Activated B cell treated with CpG ODN at 0.5 μM for 24 hours (primary cell): Measurements from ENCODE around the gene TENT4A. TPM values are rescaled to one million over a fixed set of nuclear protein-coding genes. Genes with fewer than 3 reads are reported as not detected.

Source experiments
- ATAC-seq: fragments of 200-7000 bp; cut with Tn5 transposase; one replicate; pipeline ENCODE4 v1.10.0; 2021; ENCODE audit warnings: low read depth, mild to moderate bottlenecking, moderate library complexity
- CTCF ChIA-PET: fragments of 350-600 bp; sonication (Branson Sonifier 250); formaldehyde crosslinking; loops from one replicate; lab custom pipeline; 2021; ENCODE audit warnings: antibody characterized with exemption; lab: Charles Lee
- POLR2A ChIA-PET: fragments of 350-600 bp; sonication (Branson Sonifier 250); formaldehyde crosslinking; loops from one replicate; lab custom pipeline; 2021; ENCODE audit warnings: antibody characterized with exemption; lab: Charles Lee
- DNase-seq: peaks from one replicate; pipeline ENCODE4 v3.0.0; 2022
- H3K27ac Mint-ChIP-seq: one replicate; pipeline ENCODE4 v1.8.0; 2020; ENCODE audit warnings: mixed read lengths
- H3K27me3 Mint-ChIP-seq: one replicate; pipeline ENCODE4 v1.8.0; 2021; ENCODE audit warnings: mixed read lengths
- H3K36me3 Mint-ChIP-seq: one replicate; pipeline ENCODE4 v1.8.0; 2021; ENCODE audit warnings: low read depth, mixed read lengths
- H3K4me1 Mint-ChIP-seq: one replicate; pipeline ENCODE4 v1.8.0; 2021; ENCODE audit warnings: mixed read lengths
- H3K4me3 Mint-ChIP-seq: one replicate; pipeline ENCODE4 v1.8.0; 2020; ENCODE audit warnings: mild to moderate bottlenecking, mixed read lengths
- H3K9me3 Mint-ChIP-seq: one replicate; pipeline ENCODE4 v1.8.0; 2020; ENCODE audit warnings: mixed read lengths
- intact Hi-C: fragments of 100-400 bp; cut with micrococcal nuclease; formaldehyde crosslinking; loops from one replicate; pipeline ENCODE4 v1.15.1; 2024
- total RNA-seq: library from RNA; stranded (reverse); gene quantifications from 2 replicates; pipeline ENCODE4 v1.2.3, GENCODE V29; 2022
- TF ChIP-seq, protein P1 (sequence below): fragments of 200-600 bp; IDR thresholded peaks from one replicate; pipeline ENCODE4 v1.8.0; 2022; ENCODE audit warnings: antibody characterized with exemption, mild to moderate bottlenecking

Gene TENT4A
- total RNA-seq, 1 donor from 2014 or later, result 51.2 TPM

DNA sequence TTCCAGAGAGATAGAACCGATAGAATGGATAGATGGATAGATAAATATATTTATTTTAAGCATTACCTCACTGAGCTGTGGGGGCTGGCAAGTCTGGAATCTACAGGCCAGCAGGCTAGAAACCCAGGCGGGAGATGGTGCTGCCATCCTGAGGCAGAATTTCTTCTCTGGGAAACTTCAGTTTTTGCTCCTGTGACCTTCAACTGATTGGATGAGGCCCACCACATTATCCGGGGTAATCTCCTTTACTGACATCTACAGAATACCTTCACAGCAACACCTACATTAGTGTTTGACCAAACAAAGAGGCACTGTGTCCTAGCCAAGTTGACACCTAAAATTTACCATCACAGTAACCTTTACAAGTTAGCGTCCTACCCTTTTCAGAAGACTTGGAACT, 29.2 kb upstream of the TENT4A start:
- Mint-ChIP-seq H3K4me3 (no peak overlapping the region), H3K4me1 (peaks cover 2% of the 10 kb centered on the region), H3K9me3 (no peaks in the 10 kb centered on the region), H3K27ac (no peak overlapping the region), H3K27me3 (peaks cover 38% of the 10 kb centered on the region), H3K36me3 (no peaks in the 10 kb centered on the region)
- DNase-seq (no peak), ATAC-seq (no peak)
- ChIA-PET CTCF (no interaction called here), POLR2A (no interaction called here)
- TF ChIP-seq, protein P1, sequence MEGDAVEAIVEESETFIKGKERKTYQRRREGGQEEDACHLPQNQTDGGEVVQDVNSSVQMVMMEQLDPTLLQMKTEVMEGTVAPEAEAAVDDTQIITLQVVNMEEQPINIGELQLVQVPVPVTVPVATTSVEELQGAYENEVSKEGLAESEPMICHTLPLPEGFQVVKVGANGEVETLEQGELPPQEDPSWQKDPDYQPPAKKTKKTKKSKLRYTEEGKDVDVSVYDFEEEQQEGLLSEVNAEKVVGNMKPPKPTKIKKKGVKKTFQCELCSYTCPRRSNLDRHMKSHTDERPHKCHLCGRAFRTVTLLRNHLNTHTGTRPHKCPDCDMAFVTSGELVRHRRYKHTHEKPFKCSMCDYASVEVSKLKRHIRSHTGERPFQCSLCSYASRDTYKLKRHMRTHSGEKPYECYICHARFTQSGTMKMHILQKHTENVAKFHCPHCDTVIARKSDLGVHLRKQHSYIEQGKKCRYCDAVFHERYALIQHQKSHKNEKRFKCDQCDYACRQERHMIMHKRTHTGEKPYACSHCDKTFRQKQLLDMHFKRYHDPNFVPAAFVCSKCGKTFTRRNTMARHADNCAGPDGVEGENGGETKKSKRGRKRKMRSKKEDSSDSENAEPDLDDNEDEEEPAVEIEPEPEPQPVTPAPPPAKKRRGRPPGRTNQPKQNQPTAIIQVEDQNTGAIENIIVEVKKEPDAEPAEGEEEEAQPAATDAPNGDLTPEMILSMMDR, result no peak
- intact Hi-C loops, result no loop called here

GRCh38 chr5:6686501-6686900, 26.7 kb upstream of the TENT4A start:
- intact Hi-C loops, result no loop called here
- H3K9me3 Mint-ChIP-seq, result no peaks in the 10 kb centered on the region
- peaks cover 48% of the 10 kb centered on the region for H3K27me3 Mint-ChIP-seq
- ChIA-PET CTCF (interaction anchor here (0.8 kb wide), 1 partner anchor 9 kb away, joined by 3 read pairs; no protein-coding TSS in a partner anchor), POLR2A (interaction anchor here (0.6 kb wide), 1 partner anchor 545 kb away, joined by 8 read pairs; no protein-coding TSS in a partner anchor)
- ATAC-seq (no peak), DNase-seq (no peak)
- H3K4me1 Mint-ChIP-seq, result peaks cover 2% of the 10 kb centered on the region
- H3K27ac Mint-ChIP-seq, result no peak overlapping the region
- no peak overlapping the region for H3K4me3 Mint-ChIP-seq
- TF ChIP-seq, protein P1, result no peak
- H3K36me3 Mint-ChIP-seq, result no peaks in the 10 kb centered on the region

DNA sequence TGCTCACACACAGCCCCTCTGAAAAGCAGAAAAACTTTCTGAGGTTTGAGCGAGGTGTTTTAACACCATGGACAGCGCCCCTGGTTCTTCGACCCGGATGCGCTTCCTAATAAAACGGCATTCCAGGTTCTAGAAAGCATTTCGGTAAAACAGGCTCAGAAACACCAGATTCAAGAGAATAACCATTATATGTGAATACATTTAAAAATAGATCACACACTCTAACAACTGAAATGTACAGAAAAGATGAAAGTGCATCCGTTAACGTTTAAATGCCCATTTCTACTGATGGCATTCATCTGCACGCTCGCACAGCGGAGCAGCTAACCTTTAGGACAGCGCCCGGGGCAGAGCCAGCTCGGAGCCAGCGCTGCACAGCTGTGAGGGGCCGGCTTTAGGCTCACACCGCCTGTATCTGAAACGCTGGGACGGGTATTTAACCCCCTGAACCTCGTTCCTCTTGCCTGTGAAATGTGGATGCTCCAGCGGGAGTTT, 26.3 kb upstream of the TENT4A start:
- Mint-ChIP-seq H3K27ac (no peak overlapping the region), H3K27me3 (peaks cover 48% of the 10 kb centered on the region), H3K36me3 (no peaks in the 10 kb centered on the region), H3K4me3 (no peak overlapping the region), H3K4me1 (peaks cover 2% of the 10 kb centered on the region), H3K9me3 (no peaks in the 10 kb centered on the region)
- no peak for DNase-seq
- no peak for ATAC-seq
- intact Hi-C loops, result no loop called here
- POLR2A ChIA-PET, result interaction anchor here (0.6 kb wide), 2 partner anchors 546 to 1181 kb away, joined by 8 read pairs; no protein-coding TSS in a partner anchor
- TF ChIP-seq, protein P1, result no peak
- CTCF ChIA-PET, result interaction anchor here (0.8 kb wide), 1 partner anchor 9 kb away, joined by 3 read pairs; no protein-coding TSS in a partner anchor

GRCh38 chr5:6687505-6687904, 25.7 kb upstream of the TENT4A start:
- H3K4me1 Mint-ChIP-seq, result peaks cover 2% of the 10 kb centered on the region
- H3K4me3 Mint-ChIP-seq, result no peak overlapping the region
- TF ChIP-seq, protein P1, result no peak
- H3K9me3 Mint-ChIP-seq, result no peaks in the 10 kb centered on the region
- no peak overlapping the region for H3K27ac Mint-ChIP-seq
- H3K36me3 Mint-ChIP-seq, result no peaks in the 10 kb centered on the region
- peaks cover 48% of the 10 kb centered on the region for H3K27me3 Mint-ChIP-seq
- ChIA-PET POLR2A (interaction anchor here (0.6 kb wide), 2 partner anchors 65 to 1180 kb away, joined by 3 to 8 read pairs; no protein-coding TSS in a partner anchor), CTCF (no interaction called here)
- intact Hi-C loops, result no loop called here
- ATAC-seq (no peak), DNase-seq (no peak)

DNA sequence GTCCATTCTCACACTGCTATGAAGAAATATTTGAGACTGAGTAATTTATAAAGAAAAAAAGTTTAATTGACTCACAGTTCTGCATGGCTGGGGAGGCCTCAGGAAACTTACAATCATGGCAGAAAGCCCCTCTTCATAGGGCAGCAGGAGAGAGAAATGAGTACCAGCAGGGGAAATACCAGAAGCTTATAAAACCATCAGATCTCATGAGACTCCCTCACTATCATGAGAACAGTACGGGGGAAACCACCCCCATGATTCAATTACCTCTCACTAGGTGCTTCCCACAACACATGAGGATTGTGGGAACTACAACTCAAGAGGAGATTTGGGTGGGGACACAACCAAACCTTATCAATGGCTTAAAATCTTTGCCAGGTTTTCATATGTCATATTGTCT, 20.3 kb upstream of the TENT4A start:
- TF ChIP-seq, protein P1, result no peak
- Mint-ChIP-seq H3K4me1 (peaks cover 3% of the 10 kb centered on the region), H3K36me3 (no peaks in the 10 kb centered on the region), H3K4me3 (no peak overlapping the region), H3K9me3 (peaks cover 2% of the 10 kb centered on the region), H3K27me3 (peaks cover 18% of the 10 kb centered on the region), H3K27ac (peak overlapping the region; percentile 25)
- POLR2A ChIA-PET, result interaction anchor here (1.0 kb wide), 1 partner anchor 61 kb away, joined by 3 read pairs; no protein-coding TSS in a partner anchor
- intact Hi-C loops, result no loop called here
- CTCF ChIA-PET, result interaction anchor here (1.0 kb wide), 1 partner anchor 24 kb away, joined by 3 read pairs; no protein-coding TSS in a partner anchor
- ATAC-seq (peak; percentile 49), DNase-seq (no peak)
